A673 (cell line): ENCODE results near the gene DLG3.

Experiments
- EZH2 ChIP-seq: fragments of 200-600 bp; sonication (generic); IDR thresholded peaks from 2 replicates; pipeline ENCODE4 v1.6.1; 2017; ENCODE audit warnings: borderline replicate concordance, low read depth, mild to moderate bottlenecking, mixed read lengths, antibody characterized with exemption, low read length; ENCODE audit not compliant: poor library complexity, severe bottlenecking
- TF ChIP-seq, protein P1 (sequence below): fragments of 300-800, 200-600 bp; sonication (generic); conservative IDR thresholded peaks from 2 replicates; pipeline ENCODE4 v1.5.1; 2017; ENCODE audit warnings: low read depth, mild to moderate bottlenecking, antibody characterized with exemption, low read length, moderate library complexity, mixed read lengths

DNA sequence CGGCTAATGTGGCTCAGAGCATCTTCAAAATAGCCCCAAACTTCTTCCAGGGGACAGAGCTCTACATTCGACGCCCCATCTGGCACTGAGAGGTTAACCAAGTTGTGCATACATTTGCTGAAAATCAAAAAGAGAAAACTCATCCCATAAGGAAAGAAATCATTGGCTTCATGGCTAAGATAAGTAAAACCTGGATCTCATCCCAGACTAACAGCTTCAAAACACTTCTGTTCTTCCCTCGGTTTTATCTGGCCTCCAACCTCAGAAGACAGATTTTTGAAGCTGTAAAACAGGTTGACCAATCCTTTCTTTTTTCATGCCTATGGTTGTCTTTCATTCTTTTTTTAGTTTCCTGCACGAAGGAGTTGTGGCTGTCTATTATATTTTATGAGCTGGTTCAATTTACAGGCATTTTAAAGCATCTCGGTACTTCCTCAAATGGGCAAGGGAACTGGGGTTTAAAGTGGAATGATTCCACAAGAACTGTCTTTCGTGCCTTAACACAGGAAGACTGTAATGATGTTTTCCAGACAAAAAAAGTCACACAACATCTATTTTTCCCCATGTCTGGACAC lies 107.6 kb downstream of the DLG3 start:
- TF ChIP-seq, protein P1, sequence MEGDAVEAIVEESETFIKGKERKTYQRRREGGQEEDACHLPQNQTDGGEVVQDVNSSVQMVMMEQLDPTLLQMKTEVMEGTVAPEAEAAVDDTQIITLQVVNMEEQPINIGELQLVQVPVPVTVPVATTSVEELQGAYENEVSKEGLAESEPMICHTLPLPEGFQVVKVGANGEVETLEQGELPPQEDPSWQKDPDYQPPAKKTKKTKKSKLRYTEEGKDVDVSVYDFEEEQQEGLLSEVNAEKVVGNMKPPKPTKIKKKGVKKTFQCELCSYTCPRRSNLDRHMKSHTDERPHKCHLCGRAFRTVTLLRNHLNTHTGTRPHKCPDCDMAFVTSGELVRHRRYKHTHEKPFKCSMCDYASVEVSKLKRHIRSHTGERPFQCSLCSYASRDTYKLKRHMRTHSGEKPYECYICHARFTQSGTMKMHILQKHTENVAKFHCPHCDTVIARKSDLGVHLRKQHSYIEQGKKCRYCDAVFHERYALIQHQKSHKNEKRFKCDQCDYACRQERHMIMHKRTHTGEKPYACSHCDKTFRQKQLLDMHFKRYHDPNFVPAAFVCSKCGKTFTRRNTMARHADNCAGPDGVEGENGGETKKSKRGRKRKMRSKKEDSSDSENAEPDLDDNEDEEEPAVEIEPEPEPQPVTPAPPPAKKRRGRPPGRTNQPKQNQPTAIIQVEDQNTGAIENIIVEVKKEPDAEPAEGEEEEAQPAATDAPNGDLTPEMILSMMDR: no peak
- no peak for TF ChIP-seq EZH2
